Measurements from ENCODE around the gene MAX. TPM values are rescaled to one million over a fixed set of nuclear protein-coding genes. Genes with fewer than 3 reads are reported as not detected.

MAX gene
- total RNA-seq, 6 donors from 2014 or later = 53.7 to 146 (median 68.2) TPM

DNA sequence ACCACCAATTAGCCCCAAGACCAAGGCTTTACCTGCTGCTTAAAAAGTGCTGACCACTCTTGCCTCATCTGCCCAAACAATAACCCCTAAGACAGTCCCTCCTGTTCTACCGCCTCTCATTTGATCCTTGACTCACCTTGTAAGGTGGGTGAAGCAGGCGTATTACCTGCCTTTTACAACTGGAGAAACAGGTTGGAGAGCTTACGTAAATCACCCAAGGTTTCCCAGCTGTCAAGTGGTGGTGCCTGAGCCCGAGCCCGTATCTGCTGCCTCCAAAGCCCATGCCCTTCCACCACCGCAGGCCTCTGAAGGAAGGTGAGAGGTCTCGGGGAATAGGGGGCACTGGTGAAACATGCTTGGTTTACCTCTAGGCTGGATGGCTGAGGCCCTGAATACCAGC lies 36.6 kb downstream of the MAX start:
- TF ChIP-seq POLR2A (IDR thresholded peaks at IDR 0.05) = no peak
- no peak for TF ChIP-seq POLR2AphosphoS5 (IDR thresholded peaks at IDR 0.05)
- TF ChIP-seq, protein P1, sequence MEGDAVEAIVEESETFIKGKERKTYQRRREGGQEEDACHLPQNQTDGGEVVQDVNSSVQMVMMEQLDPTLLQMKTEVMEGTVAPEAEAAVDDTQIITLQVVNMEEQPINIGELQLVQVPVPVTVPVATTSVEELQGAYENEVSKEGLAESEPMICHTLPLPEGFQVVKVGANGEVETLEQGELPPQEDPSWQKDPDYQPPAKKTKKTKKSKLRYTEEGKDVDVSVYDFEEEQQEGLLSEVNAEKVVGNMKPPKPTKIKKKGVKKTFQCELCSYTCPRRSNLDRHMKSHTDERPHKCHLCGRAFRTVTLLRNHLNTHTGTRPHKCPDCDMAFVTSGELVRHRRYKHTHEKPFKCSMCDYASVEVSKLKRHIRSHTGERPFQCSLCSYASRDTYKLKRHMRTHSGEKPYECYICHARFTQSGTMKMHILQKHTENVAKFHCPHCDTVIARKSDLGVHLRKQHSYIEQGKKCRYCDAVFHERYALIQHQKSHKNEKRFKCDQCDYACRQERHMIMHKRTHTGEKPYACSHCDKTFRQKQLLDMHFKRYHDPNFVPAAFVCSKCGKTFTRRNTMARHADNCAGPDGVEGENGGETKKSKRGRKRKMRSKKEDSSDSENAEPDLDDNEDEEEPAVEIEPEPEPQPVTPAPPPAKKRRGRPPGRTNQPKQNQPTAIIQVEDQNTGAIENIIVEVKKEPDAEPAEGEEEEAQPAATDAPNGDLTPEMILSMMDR (IDR thresholded peaks at IDR 0.05) = no peak
- no peak for TF ChIP-seq EP300 (IDR thresholded peaks at IDR 0.05)
- Histone ChIP-seq H3K27me3 (no peaks in the 10 kb centered on the region), H3K4me1 (peaks cover 4 to 12% (median 8%) of the 10 kb centered on the region in 4 donors), H3K36me3 (peaks cover 0 to 67% (median 51%) of the 10 kb centered on the region in 4 donors), H3K4me3 (no peak overlapping the region), H3K27ac (no peak overlapping the region), H3K9me3 (no peaks in the 10 kb centered on the region)
- no peak for DNase-seq
- WGBS, 2 donors = 76 to 91% methylated on average over 7 of the region's 7 CpGs
- no peak for ATAC-seq (ENCODE audit: low FRiP score in 2 of 2)

DNA sequence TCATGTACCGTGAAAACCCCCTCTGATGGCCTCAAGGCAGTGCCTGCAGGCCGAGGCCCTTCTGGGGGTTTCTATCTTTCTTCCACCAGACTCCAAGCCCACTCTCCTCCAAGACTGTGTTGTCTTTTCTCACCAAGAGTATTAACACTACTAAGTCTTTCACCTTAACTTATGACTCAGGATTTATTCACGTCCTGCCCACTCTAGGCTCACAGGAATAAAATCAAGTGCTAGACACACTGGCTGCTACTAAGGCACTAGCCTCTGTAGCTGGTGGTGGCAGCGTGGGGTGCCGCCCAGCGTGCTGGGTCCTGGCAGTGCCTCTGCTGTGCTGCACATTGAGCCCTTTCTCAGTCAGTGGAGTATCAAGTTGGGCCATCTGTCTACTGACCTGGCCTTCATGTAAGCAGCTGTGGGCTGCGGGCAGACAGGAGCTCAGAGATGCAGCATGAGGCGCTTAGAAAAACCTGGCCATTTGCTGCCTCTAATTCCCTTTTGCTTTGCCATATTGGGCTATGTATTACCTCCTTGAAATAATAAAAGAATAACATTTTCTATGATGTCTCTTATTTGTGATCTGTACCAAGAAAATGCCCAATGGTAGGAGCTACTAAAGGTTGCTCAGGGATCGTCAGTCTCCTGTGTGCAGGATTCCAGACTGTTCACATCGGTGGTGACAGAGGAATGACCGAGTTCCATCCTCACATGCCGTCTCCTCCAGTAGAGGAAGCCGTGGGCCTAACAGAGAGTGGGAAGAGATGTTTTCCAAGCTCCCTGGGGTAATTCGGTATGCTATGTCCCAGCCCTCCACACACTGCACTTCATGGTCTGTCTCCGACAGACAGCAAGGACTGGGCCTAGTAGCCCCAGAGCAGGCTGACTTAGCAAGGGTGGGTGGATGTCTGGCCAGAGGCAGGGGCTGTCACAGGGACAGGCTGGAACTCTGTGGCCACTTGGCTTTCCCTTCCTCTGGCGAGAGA lies 39.9 kb downstream of the MAX start:
- Histone ChIP-seq H3K4me3 (no peak overlapping the region), H3K27ac (peak overlapping the region in 1 of 4 donors; percentile 10), H3K4me1 (no peaks in the 10 kb centered on the region), H3K36me3 (peaks cover 4 to 60% (median 46%) of the 10 kb centered on the region in 4 donors), H3K27me3 (no peaks in the 10 kb centered on the region), H3K9me3 (no peaks in the 10 kb centered on the region)
- TF ChIP-seq EP300 (IDR thresholded peaks at IDR 0.05) = no peak
- no peak for TF ChIP-seq POLR2A (IDR thresholded peaks at IDR 0.05)
- TF ChIP-seq, protein P1 (IDR thresholded peaks at IDR 0.05) = no peak
- no peak for TF ChIP-seq POLR2AphosphoS5 (IDR thresholded peaks at IDR 0.05)
- ATAC-seq (ENCODE audit: low FRiP score in 2 of 2) = no peak
- peak in 1 of 2 donors; percentile 56 for DNase-seq
- WGBS, 2 donors = 87 to 96% methylated on average over 14 to 15 of the region's 16 CpGs

DNA sequence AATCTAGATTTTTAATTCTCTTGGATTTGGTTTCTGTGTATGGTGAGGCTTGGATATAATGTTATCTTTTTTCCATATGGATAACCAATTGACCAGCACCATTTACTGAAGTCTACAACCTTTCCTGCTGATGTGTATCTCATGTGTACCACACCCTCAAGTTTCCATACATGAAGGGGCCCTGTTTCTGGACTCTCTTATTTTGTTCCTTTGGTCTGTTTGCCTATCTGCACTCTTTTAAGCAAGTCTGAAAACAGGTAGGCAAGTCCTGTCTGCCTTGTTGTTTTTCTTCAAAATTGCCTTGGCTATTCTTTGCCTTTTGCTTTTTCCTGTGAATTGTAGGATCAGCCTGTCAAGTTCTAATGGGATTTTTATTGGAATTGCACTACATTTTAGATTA lies 44.6 kb downstream of the MAX start:
- Histone ChIP-seq H3K9me3 (no peaks in the 10 kb centered on the region), H3K36me3 (peaks cover 4 to 49% (median 31%) of the 10 kb centered on the region in 4 donors), H3K27me3 (no peaks in the 10 kb centered on the region), H3K4me3 (no peak overlapping the region), H3K4me1 (no peaks in the 10 kb centered on the region), H3K27ac (no peak overlapping the region)
- TF ChIP-seq, protein P1 (IDR thresholded peaks at IDR 0.05) = no peak
- no peak for TF ChIP-seq EP300 (IDR thresholded peaks at IDR 0.05)
- TF ChIP-seq POLR2AphosphoS5 (IDR thresholded peaks at IDR 0.05) = no peak
- no peak for TF ChIP-seq POLR2A (IDR thresholded peaks at IDR 0.05)
- no peak for ATAC-seq (ENCODE audit: low FRiP score in 2 of 2)
- no peak for DNase-seq

DNA sequence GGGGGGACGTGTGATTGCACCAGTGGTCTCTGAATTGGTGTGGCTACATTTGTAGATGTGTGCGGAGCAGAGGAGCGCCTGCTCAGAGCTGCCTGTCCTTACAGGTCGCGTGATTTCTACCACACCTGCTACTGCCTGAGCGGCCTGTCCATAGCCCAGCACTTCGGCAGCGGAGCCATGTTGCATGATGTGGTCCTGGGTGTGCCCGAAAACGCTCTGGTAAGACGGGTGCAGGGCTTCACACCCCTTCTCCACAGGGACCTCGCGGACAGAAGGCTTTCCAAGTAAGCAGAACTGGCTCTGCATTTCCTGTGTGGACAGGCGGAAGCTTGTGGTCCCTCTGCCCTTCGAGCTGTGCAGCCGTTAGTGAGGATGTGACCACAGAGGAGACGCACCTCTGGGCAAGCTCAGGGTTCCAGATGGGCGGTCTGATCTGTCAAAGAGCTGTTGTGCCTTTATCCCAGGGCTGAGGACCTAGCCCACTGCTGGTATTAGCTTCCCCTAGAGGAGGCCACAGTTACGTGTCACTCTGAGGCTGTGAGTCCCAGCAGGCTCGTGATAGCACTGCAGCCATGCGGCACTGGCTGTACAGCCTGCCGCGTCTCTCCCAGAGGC lies 47.7 kb downstream of the MAX start:
- DNase-seq = peak in 1 of 2 donors; percentile 65
- WGBS, 2 donors = 83 to 86% methylated on average over 14 to 23 of the region's 23 CpGs
- peaks cover 4 to 28% (median 14%) of the 10 kb centered on the region in 4 donors for H3K36me3 ChIP-seq
- peak; percentile 48 to 56 for ATAC-seq (ENCODE audit: low FRiP score in 2 of 2)
- no peaks in the 10 kb centered on the region for H3K9me3 ChIP-seq
- no peak for TF ChIP-seq POLR2A (IDR thresholded peaks at IDR 0.05)
- no peak for TF ChIP-seq POLR2AphosphoS5 (IDR thresholded peaks at IDR 0.05)
- no peak for TF ChIP-seq EP300 (IDR thresholded peaks at IDR 0.05)
- TF ChIP-seq, protein P1 (IDR thresholded peaks at IDR 0.05) = no peak
- peak overlapping the region in 1 of 4 donors; percentile 52 for H3K27ac ChIP-seq
- no peaks in the 10 kb centered on the region for H3K27me3 ChIP-seq
- H3K4me3 ChIP-seq = no peak overlapping the region
- H3K4me1 ChIP-seq = no peaks in the 10 kb centered on the region

Data from upper lobe of left lung (tissue), 6 donors.